IMR-90 (cell line): ENCODE measurements around the gene CEACAM16. TPM values are rescaled to one million over a fixed set of nuclear protein-coding genes. Genes with fewer than 3 reads are reported as not detected.

Source experiments
- ATAC-seq: fragments of 200-7000 bp; cut with Tn5 transposase; 2 replicates; pipeline ENCODE4 v1.9.1; 2020; ENCODE audit warnings: low read depth, mild to moderate bottlenecking, moderate library complexity
- BruUV-seq: library from RNA; stranded (reverse); fragments of 400-500 nt; replicated peaks from 2 replicates; lab custom pipeline; 2021; lab: Mats Ljungman, UMichigan
- CTCF ChIA-PET: fragments of 300-600 bp; formaldehyde crosslinking; extraction: SDS; loops from one replicate; lab custom pipeline; 2021; ENCODE audit warnings: antibody characterized with exemption; lab: Yijun Ruan, JAX
- POLR2A ChIA-PET: fragments of 300-600 bp; sonication (Branson Sonifier 250); formaldehyde crosslinking; loops from one replicate; lab custom pipeline; 2022; ENCODE audit warnings: antibody characterized with exemption; ENCODE audit not compliant: unreplicated experiment; lab: Charles Lee
- DNase-seq: peaks from one replicate; pipeline ENCODE4 v3.0.0; 2013
- H2AFZ ChIP-seq: replicated peaks from 2 replicates; pipeline ENCODE3; 2013; ENCODE audit warnings: low read length, mild to moderate bottlenecking; ENCODE audit not compliant: poor library complexity
- H2AK5ac ChIP-seq: 2 replicates; pipeline ENCODE4 v1.6.1; 2013; ENCODE audit warnings: low read depth, low read length, inconsistent platforms
- H2AK9ac ChIP-seq: replicated peaks from 2 replicates; pipeline ENCODE3; 2013; ENCODE audit warnings: mild to moderate bottlenecking, low read depth, low read length, moderate library complexity; ENCODE audit not compliant: poor library complexity
- H2BK120ac ChIP-seq: 2 replicates; pipeline ENCODE4 v1.6.1; 2013; ENCODE audit warnings: low read depth, low read length, inconsistent platforms
- H2BK15ac ChIP-seq: 3 replicates; pipeline ENCODE4 v1.6.1; 2013; ENCODE audit warnings: low read depth, low read length, inconsistent platforms
- H2BK20ac ChIP-seq: 2 replicates; pipeline ENCODE4 v1.6.1; 2013; ENCODE audit warnings: low read depth, mild to moderate bottlenecking, inconsistent platforms, low read length, moderate library complexity
- H2BK5ac ChIP-seq: 2 replicates; pipeline ENCODE4 v1.6.1; 2013; ENCODE audit warnings: mild to moderate bottlenecking, low read depth, low read length, inconsistent platforms; ENCODE audit not compliant: poor library complexity, severe bottlenecking
- H3K14ac ChIP-seq: replicated peaks from 2 replicates; pipeline ENCODE4 v1.6.1; 2013; ENCODE audit warnings: low read depth, low read length, inconsistent platforms
- H3K18ac ChIP-seq: 2 replicates; pipeline ENCODE4 v1.6.1; 2013; ENCODE audit warnings: low read depth, low read length, control low read depth
- H3K23ac ChIP-seq: 2 replicates; pipeline ENCODE4 v1.6.1; 2013; ENCODE audit warnings: low read depth, low read length, inconsistent platforms
- H3K27ac ChIP-seq: 2 replicates; pipeline ENCODE4 v1.5.1; 2013; ENCODE audit warnings: mild to moderate bottlenecking, control low read depth, low read length; ENCODE audit not compliant: insufficient read depth
- H3K27me3 ChIP-seq: 2 replicates; pipeline ENCODE4 v1.6.1; 2013; ENCODE audit warnings: low read length; ENCODE audit not compliant: control insufficient read depth, insufficient read depth
- H3K36me3 ChIP-seq: 2 replicates; pipeline ENCODE4 v1.6.1; 2013; ENCODE audit warnings: low read length, mixed read lengths; ENCODE audit not compliant: control insufficient read depth, insufficient read depth
- H3K4ac ChIP-seq: 2 replicates; pipeline ENCODE4 v1.6.1; 2013; ENCODE audit warnings: low read depth, low read length, inconsistent platforms
- H3K4me1 ChIP-seq: 2 replicates; pipeline ENCODE4 v1.6.1; 2013; ENCODE audit warnings: low read length, mixed read lengths; ENCODE audit not compliant: control insufficient read depth, insufficient read depth
- H3K4me2 ChIP-seq: 2 replicates; pipeline ENCODE4 v1.6.1; 2013; ENCODE audit warnings: low read depth, mild to moderate bottlenecking, control low read depth, low read length, moderate library complexity
- H3K4me3 ChIP-seq: 2 replicates; pipeline ENCODE4 v1.5.1; 2013; ENCODE audit warnings: low read depth, mild to moderate bottlenecking, control low read depth, low read length, moderate library complexity; ENCODE audit not compliant: insufficient read depth
- H3K56ac ChIP-seq: 2 replicates; pipeline ENCODE4 v1.6.1; 2013; ENCODE audit warnings: low read length, inconsistent platforms; ENCODE audit not compliant: insufficient read depth; ENCODE audit errors: extremely low read depth
- H3K79me1 ChIP-seq, 2 experiments: 2 replicates each; pipeline ENCODE4 v1.6.1; 2013; ENCODE audit warnings: low read length in 2 of 2, inconsistent platforms in 1 of 2, low read depth in 1 of 2
- H3K9ac ChIP-seq: 2 replicates; pipeline ENCODE4 v1.6.1; 2013; ENCODE audit warnings: low read depth, low read length, control low read depth
- H3K9me1 ChIP-seq: 2 replicates; pipeline ENCODE4 v1.6.1; 2013; ENCODE audit warnings: low read length, inconsistent platforms; ENCODE audit not compliant: insufficient read depth
- H3K9me3 ChIP-seq: 2 replicates; pipeline ENCODE4 v1.6.1; 2013; ENCODE audit warnings: low read length; ENCODE audit not compliant: control insufficient read depth, insufficient read depth
- H4K20me1 ChIP-seq: 2 replicates; pipeline ENCODE4 v1.6.1; 2013; ENCODE audit warnings: low read length, inconsistent platforms; ENCODE audit not compliant: insufficient read depth
- H4K5ac ChIP-seq: 2 replicates; pipeline ENCODE4 v1.6.1; 2013; ENCODE audit warnings: mild to moderate bottlenecking, low read depth, low read length, control low read depth
- H4K8ac ChIP-seq, 2 experiments: 2 replicates each; pipeline ENCODE4 v1.6.1; 2013; ENCODE audit warnings: low read depth in 2 of 2, low read length in 2 of 2, control low read depth in 1 of 2, inconsistent platforms in 1 of 2
- H4K91ac ChIP-seq: 2 replicates; pipeline ENCODE4 v1.6.1; 2013; ENCODE audit warnings: low read depth, low read length, inconsistent platforms; ENCODE audit not compliant: insufficient read depth
- BHLHE40 ChIP-seq: fragments of 150-350 bp; IDR thresholded peaks from 2 replicates; pipeline ENCODE4 v1.6.1; 2016; ENCODE audit warnings: mild to moderate bottlenecking, low read depth, low read length
- CEBPB ChIP-seq: IDR thresholded peaks from 2 replicates; pipeline ENCODE4 v1.6.1; 2012; ENCODE audit warnings: low read depth, low read length, improper control_type of control experiment
- FOS ChIP-seq: fragments of 150-350 bp; IDR thresholded peaks from 2 replicates; pipeline ENCODE4 v1.6.1; 2016; ENCODE audit warnings: low read depth, low read length
- MAZ ChIP-seq: IDR thresholded peaks from 2 replicates; pipeline ENCODE4 v1.6.1; 2012; ENCODE audit warnings: low read depth, mild to moderate bottlenecking, low read length, improper control_type of control experiment, moderate library complexity, borderline replicate concordance
- RAD21 ChIP-seq: IDR thresholded peaks from 2 replicates; pipeline ENCODE4 v1.6.1; 2012; ENCODE audit warnings: low read length, improper control_type of control experiment
- RCOR1 ChIP-seq: IDR thresholded peaks from 2 replicates; pipeline ENCODE4 v1.6.1; 2012; ENCODE audit warnings: mild to moderate bottlenecking, low read length, improper control_type of control experiment; ENCODE audit not compliant: insufficient replicate concordance
- SMC3 ChIP-seq: fragments of 150-350 bp; IDR thresholded peaks from 2 replicates; pipeline ENCODE4 v1.6.1; 2016; ENCODE audit warnings: low read depth, mild to moderate bottlenecking, antibody characterized with exemption, low read length, moderate library complexity
- WGBS, 2 experiments: methylation state at CpG; one replicate each; pipeline versions ENCODE4 v1.1.5 to v1.1.7; 2013; ENCODE audit warnings: missing lambda C conversion rate in 2 of 2; ENCODE audit not compliant: insufficient read length in 1 of 2; ENCODE audit errors: extremely low coverage in 2 of 2; 5-methylcytosine and 5-hydroxymethylcytosine counted together
- dilution Hi-C: fragments of 300-500 bp; cut with HindIII; formaldehyde crosslinking; loops from one replicate; pipeline ENCODE4 v1.14.3; 2018; ENCODE audit warnings: low sequenced_read_pairs; ENCODE audit not compliant: unreplicated experiment
- in situ Hi-C: fragments of 300-500 bp; cut with MboI; formaldehyde crosslinking; loops from 3 replicates; pipeline ENCODE4 v1.14.3; 2019; ENCODE audit warnings: low sequenced_read_pairs, inconsistent platforms, mixed read lengths
- intact Hi-C: fragments of 100-400 bp; cut with micrococcal nuclease; formaldehyde crosslinking; loops from 2 replicates; pipeline ENCODE4 v1.10.0; 2022
- polyA plus RNA-seq, 3 experiments: library from polyadenylated mRNA; depleted of rRNA; stranded (reverse); fragments of >200 nt; gene quantifications; 2 replicates each; pipeline ENCODE4 v1.2.3, GENCODE V29; 2012; ENCODE audit warnings: low replicate concordance in 1 of 3
- total RNA-seq: library from RNA; depleted of rRNA; stranded (reverse); fragments of >200 nt; gene quantifications from 2 replicates; pipeline ENCODE4 v1.2.3, GENCODE V29; 2012

The CEACAM16 gene
- total and polyA plus RNA-seq, 2 of the 4 experiments (the other 2 are of a cell fraction), result not detected

- Histone ChIP-seq H2AK9ac (no peak within 1 kb of the TSS), H3K79me1 (no peaks in the 10 kb centered on the region; a peak in 1 of 4 replicates), H3K9me1 (peaks cover 11% of the 10 kb centered on the region), H2BK120ac (no peak within 1 kb of the TSS), H3K27ac (no peak within 1 kb of the TSS), H3K27me3 (no peaks in the 10 kb centered on the region), H3K4me2 (no peak within 1 kb of the TSS), H3K4ac (no peak within 1 kb of the TSS), H3K4me1 (no peaks in the 10 kb centered on the region), H4K8ac (no peak within 1 kb of the TSS), H3K56ac (no peak within 1 kb of the TSS), H4K91ac (no peak within 1 kb of the TSS), H4K5ac (no peak within 1 kb of the TSS), H3K23ac (no peak within 1 kb of the TSS), H3K14ac (no peak within 1 kb of the TSS), H2AFZ (no peak within 1 kb of the TSS), H4K20me1 (no peaks in the 10 kb centered on the region), H2BK20ac (no peak within 1 kb of the TSS), H2BK5ac (no peak within 1 kb of the TSS), H3K9ac (no peak within 1 kb of the TSS), H2BK15ac (no peak within 1 kb of the TSS), H3K4me3 (no peak within 1 kb of the TSS), H3K9me3 (no peaks in the 10 kb centered on the region), H3K18ac (no peak within 1 kb of the TSS), H3K36me3 (peaks cover 7% of the 10 kb centered on the region; the same call in 1 of the 2 replicates), H2AK5ac (no peak within 1 kb of the TSS)
- ATAC-seq, result no peak
- DNase-seq, result no peak
- CTCF ChIA-PET, result no interaction called here
- dilution Hi-C loops, result no loop called here
- no peak for TF ChIP-seq MAZ
- no peak for TF ChIP-seq RCOR1
- no peak for TF ChIP-seq BHLHE40
- TF ChIP-seq RAD21, result no peak
- TF ChIP-seq FOS, result no peak
- TF ChIP-seq SMC3, result no peak
- no peak for TF ChIP-seq CEBPB
- in situ Hi-C loops, result no loop called here
- WGBS, 2 experiments, result no CpG with 5 or more reads among the region's 2 CpGs
- POLR2A ChIA-PET, result no interaction called here
- intact Hi-C loops, result no loop called here
- no TSS peak for BruUV-seq
These were observed 27.6 kb upstream of the CEACAM16 start, which contains the start of gene CEACAM19 for GRCh38 chr19:44671400-44671799. Gene CEACAM19, plus strand, starts transcription at chr19:44671482. Its CDS starts 450 bp downstream, at chr19:44671932.
